Fibroblast of lung (primary cell): ENCODE data around the gene COL4A2. TPM values are rescaled to one million over a fixed set of nuclear protein-coding genes. Genes with fewer than 3 reads are reported as not detected.

Experiments
- DNase-seq, 2 donors: peaks; one replicate each; pipeline versions ENCODE4 v3.0.0 to v3.0.0-alpha.2; 2010; ENCODE audit warnings: low read depth in 2 of 2
- H2AFZ ChIP-seq: 2 replicates; pipeline ENCODE4 v1.5.1; 2012; ENCODE audit warnings: low read length, control low read depth, inconsistent platforms
- H3K27ac ChIP-seq: 2 replicates; pipeline ENCODE4 v1.5.1; 2011; ENCODE audit warnings: low read length, control low read depth; ENCODE audit not compliant: insufficient read depth
- H3K27me3 ChIP-seq: 2 replicates; pipeline ENCODE4 v1.5.1; 2011; ENCODE audit warnings: mild to moderate bottlenecking, low read length; ENCODE audit not compliant: control insufficient read depth, insufficient read depth
- H3K36me3 ChIP-seq: 2 replicates; pipeline ENCODE4 v1.5.1; 2011; ENCODE audit warnings: low read length; ENCODE audit not compliant: control insufficient read depth, insufficient read depth
- H3K4me1 ChIP-seq: 2 replicates; pipeline ENCODE4 v1.5.1; 2011; ENCODE audit warnings: low read length; ENCODE audit not compliant: control insufficient read depth, insufficient read depth; ENCODE audit errors: extremely low read depth
- H3K4me2 ChIP-seq: 2 replicates; pipeline ENCODE4 v1.5.1; 2011; ENCODE audit warnings: low read length, control low read depth; ENCODE audit not compliant: insufficient read depth; ENCODE audit errors: extremely low read depth
- H3K4me3 ChIP-seq, 4 experiments: fragments of 200-600 bp in 1 of 4; sonication (generic) in 1 of 4; replicated peaks in 1 of 4; 2 replicates each; pipeline ENCODE4 v1.5.1; 2011 to 2016; ENCODE audit warnings: low read length in 4 of 4, low read depth in 3 of 4, mild to moderate bottlenecking in 3 of 4, control low read depth in 2 of 4, inconsistent platforms in 1 of 4, mixed read lengths in 1 of 4; ENCODE audit not compliant: insufficient read depth in 1 of 4; ENCODE audit errors: control extremely low read depth in 1 of 4
- H3K79me2 ChIP-seq: 2 replicates; pipeline ENCODE4 v1.5.1; 2012; ENCODE audit warnings: mild to moderate bottlenecking, low read length, inconsistent platforms; ENCODE audit not compliant: control insufficient read depth, insufficient read depth
- H3K9ac ChIP-seq: 2 replicates; pipeline ENCODE4 v1.5.1; 2011; ENCODE audit warnings: mild to moderate bottlenecking, low read length, control low read depth; ENCODE audit not compliant: insufficient read depth
- H3K9me3 ChIP-seq: 2 replicates; pipeline ENCODE4 v1.5.1; 2012; ENCODE audit warnings: low read depth, low read length; ENCODE audit not compliant: control insufficient read depth, insufficient read depth
- H4K20me1 ChIP-seq: 2 replicates; pipeline ENCODE4 v1.5.1; 2011; ENCODE audit warnings: low read length; ENCODE audit not compliant: control insufficient read depth, insufficient read depth; ENCODE audit errors: extremely low read depth
- CTCF ChIP-seq, 2 donors: IDR thresholded peaks in 1 of 2; conservative IDR thresholded peaks in 1 of 2; 1 replicate in 1 of 2; 2 replicates in 1 of 2; pipeline ENCODE4 v1.5.1; 2011 to 2012; ENCODE audit warnings: low read length in 2 of 2, control low read depth in 1 of 2, inconsistent platforms in 1 of 2, low read depth in 1 of 2, mild to moderate bottlenecking in 1 of 2
- EZH2 ChIP-seq: IDR thresholded peaks from 2 replicates; pipeline ENCODE4 v1.5.1; 2012; ENCODE audit warnings: low read length, control low read depth, mild to moderate bottlenecking; ENCODE audit errors: missing control alignments
- polyA plus RNA-seq, 2 donors: library from polyadenylated mRNA; depleted of rRNA in 1 of 2; stranded (reverse) in 1 of 2; unstranded in 1 of 2; fragments of >200 nt; gene quantifications; 2 replicates each; pipeline ENCODE4 v1.2.1, GENCODE V29; 2011 to 2012; ENCODE audit warnings: missing spikeins in 1 of 2
- total RNA-seq: library from RNA; depleted of rRNA; stranded (reverse); fragments of >200 nt; gene quantifications from 2 replicates; pipeline ENCODE4 v1.2.1, GENCODE V29; 2014

COL4A2 gene
- total and polyA plus RNA-seq, 2 donors (not counting 1 experiment from before 2014, with no cell fraction given), result 93.1 to 463 TPM

- Histone ChIP-seq H3K4me1 (peaks cover 41% of the 10 kb centered on the region), H3K36me3 (no peaks in the 10 kb centered on the region), H2AFZ (no peak overlapping the region), H3K79me2 (peaks cover 39% of the 10 kb centered on the region), H3K27ac (peak overlapping the region; percentile 75), H3K27me3 (no peaks in the 10 kb centered on the region), H4K20me1 (no peaks in the 10 kb centered on the region), H3K4me2 (no peak overlapping the region), H3K4me3 (no peak overlapping the region), H3K9ac (peak overlapping the region; percentile 65), H3K9me3 (no peaks in the 10 kb centered on the region)
- TF ChIP-seq CTCF (conservative IDR thresholded peaks at IDR 0.05 in 1 of 2, IDR thresholded peaks at IDR 0.05 in 1 of 2; ENCODE audit: low read depth in 1 of 2, low read length in 2 of 2) (peak in 1 of 2 donors; percentile 2), EZH2 (no peak)
- DNase-seq, result peak; percentile 87
Measured at GRCh38 chr13:110340812-110341444, 33.8 kb downstream of the COL4A2 start.

GRCh38 chr13:110341445-110342244, 34.6 kb downstream of the COL4A2 start:
- peak overlapping the region; percentile 1 for H3K4me2 ChIP-seq

More at GRCh38 chr13:110341445-110342244, 34.6 kb downstream of the COL4A2 start:
- Histone ChIP-seq H3K27ac (peak overlapping the region; percentile 75), H3K79me2 (peaks cover 41% of the 10 kb centered on the region), H3K9me3 (no peaks in the 10 kb centered on the region), H3K9ac (peak overlapping the region; percentile 11), H2AFZ (peak overlapping the region; percentile 11), H3K4me3 (no peak overlapping the region), H3K27me3 (no peaks in the 10 kb centered on the region), H3K4me1 (peaks cover 41% of the 10 kb centered on the region), H3K36me3 (no peaks in the 10 kb centered on the region), H4K20me1 (no peaks in the 10 kb centered on the region)
- DNase-seq, result peak; percentile 65 to 78
- TF ChIP-seq EZH2 (no peak), CTCF (conservative IDR thresholded peaks at IDR 0.05 in 1 of 2, IDR thresholded peaks at IDR 0.05 in 1 of 2; ENCODE audit: low read depth in 1 of 2, low read length in 2 of 2) (no peak)
